ENCODE results near the gene RFX7.

DNA sequence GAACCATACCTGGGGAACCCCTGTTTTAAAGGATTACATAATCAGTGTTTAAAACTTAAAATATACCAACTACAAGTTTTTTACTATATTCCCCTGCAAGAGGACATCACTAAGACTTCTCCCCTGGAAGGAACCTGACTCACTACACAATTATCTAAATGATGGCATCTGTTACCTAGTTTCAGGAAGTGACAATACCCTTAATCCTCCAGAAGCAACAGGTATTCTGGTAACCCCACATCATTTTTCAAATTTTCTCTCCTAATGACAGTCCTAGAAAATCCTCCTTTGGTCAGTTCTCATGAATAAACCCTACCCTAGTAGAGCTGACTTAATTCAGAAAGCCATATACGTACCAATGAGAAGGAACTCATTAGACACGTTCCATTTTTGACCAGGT is 78.4 kb downstream of the RFX7 start:
- TF ChIP-seq, protein P1, sequence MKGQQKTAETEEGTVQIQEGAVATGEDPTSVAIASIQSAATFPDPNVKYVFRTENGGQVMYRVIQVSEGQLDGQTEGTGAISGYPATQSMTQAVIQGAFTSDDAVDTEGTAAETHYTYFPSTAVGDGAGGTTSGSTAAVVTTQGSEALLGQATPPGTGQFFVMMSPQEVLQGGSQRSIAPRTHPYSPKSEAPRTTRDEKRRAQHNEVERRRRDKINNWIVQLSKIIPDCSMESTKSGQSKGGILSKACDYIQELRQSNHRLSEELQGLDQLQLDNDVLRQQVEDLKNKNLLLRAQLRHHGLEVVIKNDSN (IDR thresholded peaks at IDR 0.05), result no peak
- TF ChIP-seq, protein P2, sequence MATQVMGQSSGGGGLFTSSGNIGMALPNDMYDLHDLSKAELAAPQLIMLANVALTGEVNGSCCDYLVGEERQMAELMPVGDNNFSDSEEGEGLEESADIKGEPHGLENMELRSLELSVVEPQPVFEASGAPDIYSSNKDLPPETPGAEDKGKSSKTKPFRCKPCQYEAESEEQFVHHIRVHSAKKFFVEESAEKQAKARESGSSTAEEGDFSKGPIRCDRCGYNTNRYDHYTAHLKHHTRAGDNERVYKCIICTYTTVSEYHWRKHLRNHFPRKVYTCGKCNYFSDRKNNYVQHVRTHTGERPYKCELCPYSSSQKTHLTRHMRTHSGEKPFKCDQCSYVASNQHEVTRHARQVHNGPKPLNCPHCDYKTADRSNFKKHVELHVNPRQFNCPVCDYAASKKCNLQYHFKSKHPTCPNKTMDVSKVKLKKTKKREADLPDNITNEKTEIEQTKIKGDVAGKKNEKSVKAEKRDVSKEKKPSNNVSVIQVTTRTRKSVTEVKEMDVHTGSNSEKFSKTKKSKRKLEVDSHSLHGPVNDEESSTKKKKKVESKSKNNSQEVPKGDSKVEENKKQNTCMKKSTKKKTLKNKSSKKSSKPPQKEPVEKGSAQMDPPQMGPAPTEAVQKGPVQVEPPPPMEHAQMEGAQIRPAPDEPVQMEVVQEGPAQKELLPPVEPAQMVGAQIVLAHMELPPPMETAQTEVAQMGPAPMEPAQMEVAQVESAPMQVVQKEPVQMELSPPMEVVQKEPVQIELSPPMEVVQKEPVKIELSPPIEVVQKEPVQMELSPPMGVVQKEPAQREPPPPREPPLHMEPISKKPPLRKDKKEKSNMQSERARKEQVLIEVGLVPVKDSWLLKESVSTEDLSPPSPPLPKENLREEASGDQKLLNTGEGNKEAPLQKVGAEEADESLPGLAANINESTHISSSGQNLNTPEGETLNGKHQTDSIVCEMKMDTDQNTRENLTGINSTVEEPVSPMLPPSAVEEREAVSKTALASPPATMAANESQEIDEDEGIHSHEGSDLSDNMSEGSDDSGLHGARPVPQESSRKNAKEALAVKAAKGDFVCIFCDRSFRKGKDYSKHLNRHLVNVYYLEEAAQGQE (IDR thresholded peaks at IDR 0.05; ENCODE audit: low read depth), result no peak
- no peak for TF ChIP-seq FOXM1 (IDR thresholded peaks at IDR 0.05; ENCODE audit: borderline replicate concordance, low read depth)
- no peak for TF ChIP-seq TAF1 (IDR thresholded peaks at IDR 0.05; ENCODE audit: low read depth)
- TF ChIP-seq TCF12 (IDR thresholded peaks at IDR 0.05; ENCODE audit: low read depth), result no peak
- TF ChIP-seq, protein P3, sequence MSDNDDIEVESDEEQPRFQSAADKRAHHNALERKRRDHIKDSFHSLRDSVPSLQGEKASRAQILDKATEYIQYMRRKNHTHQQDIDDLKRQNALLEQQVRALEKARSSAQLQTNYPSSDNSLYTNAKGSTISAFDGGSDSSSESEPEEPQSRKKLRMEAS (IDR thresholded peaks at IDR 0.05), result no peak
- TF ChIP-seq ZBTB7A (IDR thresholded peaks at IDR 0.05; ENCODE audit: low read depth), result no peak
- no peak for TF ChIP-seq NFIC (IDR thresholded peaks at IDR 0.05)

All from Ishikawa (cell line).